HG03575 (cell line): ENCODE data around the gene ASIC2.

Experiments
- ATAC-seq: cut with Tn5 transposase; IDR thresholded peaks from one replicate; pipeline ENCODE4 v1.9.1; 2021; ENCODE audit not compliant: unreplicated experiment, insufficient number of reproducible peaks, low FRiP score; ENCODE audit errors: extremely low read depth

ASIC2 gene

DNA sequence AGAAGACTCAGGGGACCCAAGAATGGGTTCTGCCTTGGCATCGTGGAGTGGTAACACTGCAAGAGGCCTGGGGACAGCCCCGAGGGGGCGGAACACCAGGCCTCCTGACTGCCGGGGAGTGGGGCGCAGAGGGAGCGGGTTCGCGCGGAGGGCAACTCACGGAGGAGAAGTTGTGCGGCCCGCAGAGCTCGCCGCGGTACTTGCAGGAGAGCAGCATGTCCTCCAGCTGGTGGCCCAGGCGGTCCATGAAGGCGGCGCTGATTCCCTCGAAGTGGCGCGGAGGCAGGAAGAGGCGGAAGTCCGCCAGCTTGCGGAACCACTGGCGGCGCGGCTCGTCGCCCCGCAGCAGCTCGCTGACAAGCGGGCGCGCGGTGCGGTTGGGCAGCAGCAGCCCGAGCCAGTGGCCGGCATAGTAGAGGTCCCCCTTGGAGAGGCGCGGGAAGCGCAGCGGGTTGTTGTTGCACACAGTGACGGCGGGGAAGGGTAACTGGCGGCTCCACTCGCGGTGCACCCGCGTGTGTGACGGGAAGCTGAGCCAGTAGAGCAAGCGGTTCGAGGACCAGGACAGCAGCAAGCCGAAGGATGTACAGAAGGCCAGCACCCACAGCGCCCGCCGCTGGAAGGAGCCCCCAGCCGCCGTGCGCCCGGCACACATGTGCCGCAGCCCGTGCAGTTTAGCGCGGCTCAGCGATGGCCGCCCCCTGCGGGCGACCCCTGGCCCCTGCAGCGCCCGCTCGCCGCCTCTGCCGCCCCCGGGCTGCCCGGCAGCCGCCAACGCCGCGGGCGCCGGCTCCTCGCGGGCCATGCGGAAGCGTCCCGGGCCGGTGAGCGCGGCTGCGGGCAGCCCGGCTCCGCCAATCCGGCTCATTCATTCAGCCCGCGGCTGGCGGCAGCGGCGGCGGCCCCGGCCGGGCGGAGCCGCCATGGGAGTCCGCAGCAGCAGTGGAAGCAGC is 1.6 kb downstream of the ASIC2 start:
- no peak for ATAC-seq

DNA sequence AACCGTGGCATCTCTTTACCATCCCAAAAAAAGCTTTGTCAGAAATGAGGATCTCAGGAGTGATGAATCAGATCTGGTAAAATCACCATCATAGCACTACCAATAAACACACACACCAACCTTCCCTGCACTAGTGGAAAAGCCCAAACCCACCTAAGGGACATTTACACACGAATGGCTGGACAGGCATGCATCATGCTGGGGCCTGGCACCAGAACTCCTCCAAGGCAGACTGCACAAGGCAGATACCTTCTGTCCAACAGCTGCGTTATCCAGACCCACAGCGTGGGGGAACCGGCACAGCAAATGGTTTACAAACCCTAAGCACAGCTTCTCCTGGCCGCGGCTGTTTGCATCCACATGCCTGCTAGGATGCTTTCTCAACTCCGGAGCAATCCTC is 2.8 kb downstream of the ASIC2 start:
- ATAC-seq = no peak

DNA sequence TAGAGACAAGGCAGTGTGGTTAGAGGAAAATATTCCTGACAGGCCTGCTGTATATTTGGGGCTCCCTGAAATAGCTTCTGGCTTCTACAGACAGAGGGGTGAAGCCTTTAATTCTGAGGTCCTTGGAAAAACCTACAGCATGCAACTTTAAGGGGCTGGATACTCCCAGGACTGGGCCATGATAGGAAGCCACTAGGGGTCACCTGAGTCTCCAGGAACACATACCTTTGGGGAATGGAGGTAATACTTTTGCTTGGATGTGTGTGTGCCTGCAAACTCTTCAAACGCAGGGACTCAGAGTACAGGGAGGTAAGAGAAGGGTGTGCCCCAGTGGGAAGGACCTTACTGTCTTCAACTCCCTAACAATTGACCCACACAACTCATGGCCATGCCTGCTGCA is 4.1 kb downstream of the ASIC2 start:
- ATAC-seq = no peak

DNA sequence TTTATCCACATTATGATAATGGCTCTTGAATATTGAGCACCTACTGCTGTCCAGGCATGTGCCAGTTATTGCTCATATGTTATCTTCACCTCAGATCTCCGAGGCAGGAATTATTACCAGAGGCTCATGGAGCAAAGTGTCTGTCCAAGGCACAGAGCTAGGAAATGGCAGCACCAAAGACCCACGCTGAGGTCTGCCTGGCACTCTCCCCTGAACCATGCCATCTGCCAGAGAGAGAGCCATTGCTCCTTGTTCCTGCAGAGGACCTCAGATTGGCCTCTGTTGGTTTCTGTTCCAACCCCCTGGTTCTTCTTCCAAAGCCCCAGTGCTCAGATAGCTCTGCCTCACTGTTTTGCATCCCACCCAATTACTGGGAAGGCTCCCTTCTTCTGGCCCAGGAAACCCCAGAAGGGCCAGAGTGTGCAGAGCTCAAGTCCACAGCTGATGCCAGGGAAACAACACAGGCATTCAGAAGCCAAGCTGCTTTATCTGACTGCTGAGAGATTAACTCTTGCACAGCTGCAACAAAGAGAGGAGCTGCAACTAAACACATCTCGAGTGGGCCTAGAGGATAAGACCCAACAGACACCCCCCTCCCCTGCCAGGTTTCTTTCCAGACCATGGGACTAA is 5.9 kb downstream of the ASIC2 start:
- no peak for ATAC-seq

DNA sequence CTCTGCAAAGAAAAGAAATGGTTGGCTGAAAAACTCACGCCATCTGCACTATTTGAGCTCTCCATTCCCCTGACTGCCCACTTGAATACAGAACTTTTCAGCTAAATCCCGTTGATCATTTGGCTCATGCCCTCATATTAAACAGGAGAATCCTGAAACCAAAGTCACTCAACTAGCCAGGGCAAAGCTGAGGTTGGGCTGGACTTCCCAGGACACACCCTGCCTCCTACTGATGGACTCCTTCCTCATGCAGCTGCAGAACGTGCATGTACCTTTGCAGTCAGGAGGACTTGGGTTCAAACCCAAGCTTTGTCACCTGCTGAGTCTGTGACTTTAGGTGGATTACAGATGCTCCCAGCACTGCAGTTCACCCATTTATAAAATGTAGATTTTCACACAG is 7.7 kb downstream of the ASIC2 start:
- no peak for ATAC-seq

DNA sequence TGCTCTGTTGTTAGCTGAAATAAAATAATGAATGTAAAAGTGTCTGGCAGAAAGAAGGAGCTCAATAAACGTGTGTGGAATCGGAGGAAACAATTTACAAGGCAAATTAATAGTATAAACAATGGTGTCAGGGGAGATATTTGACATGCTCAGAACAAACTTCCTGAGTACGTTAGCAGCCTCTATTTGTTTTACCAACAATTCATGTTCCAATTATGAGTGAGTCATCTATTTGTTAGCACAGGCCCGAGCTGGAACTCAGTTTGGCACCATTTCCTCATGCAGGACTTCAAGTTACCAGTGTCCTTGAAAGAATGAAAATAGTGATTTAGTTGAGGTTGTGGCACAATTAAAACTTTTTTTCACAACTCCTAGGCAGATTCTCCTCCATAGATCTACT is 9.1 kb downstream of the ASIC2 start:
- ATAC-seq = no peak

DNA sequence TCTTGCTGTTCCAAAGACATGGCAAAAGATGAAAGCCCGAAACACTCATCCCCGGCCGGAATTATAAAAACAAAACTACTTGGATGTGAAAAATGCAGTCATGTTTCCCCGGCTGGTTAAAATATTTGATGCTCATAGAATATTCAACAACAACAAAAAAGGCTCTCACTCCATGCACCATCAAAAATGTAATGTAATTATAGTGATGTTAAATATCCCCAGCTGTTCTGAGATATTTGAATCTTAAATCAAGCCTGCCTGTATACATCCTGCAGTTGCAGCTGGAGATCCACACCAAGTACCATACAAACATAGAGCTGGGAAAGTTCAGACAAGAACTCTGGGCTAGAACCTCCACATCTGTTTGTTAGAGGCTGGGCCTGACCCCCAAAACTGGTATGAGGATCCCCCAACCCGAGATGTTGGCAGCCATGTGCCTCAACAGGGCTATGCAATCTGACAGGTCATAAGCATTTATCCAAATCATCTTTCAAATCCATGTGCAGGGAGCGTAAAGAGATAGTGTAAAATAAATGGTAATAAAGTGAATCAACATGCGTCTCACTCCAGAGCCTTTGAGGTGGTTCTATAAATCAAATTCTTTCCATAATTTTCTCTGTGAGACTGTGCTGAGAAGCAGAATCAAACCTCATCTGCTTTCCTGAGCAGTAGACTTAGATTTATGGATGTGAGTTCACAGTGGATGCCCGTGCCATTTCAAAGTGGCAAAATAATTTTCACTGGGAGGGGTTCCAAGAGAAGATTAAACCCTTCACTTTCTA is 12.7 kb downstream of the ASIC2 start:
- ATAC-seq = no peak

DNA sequence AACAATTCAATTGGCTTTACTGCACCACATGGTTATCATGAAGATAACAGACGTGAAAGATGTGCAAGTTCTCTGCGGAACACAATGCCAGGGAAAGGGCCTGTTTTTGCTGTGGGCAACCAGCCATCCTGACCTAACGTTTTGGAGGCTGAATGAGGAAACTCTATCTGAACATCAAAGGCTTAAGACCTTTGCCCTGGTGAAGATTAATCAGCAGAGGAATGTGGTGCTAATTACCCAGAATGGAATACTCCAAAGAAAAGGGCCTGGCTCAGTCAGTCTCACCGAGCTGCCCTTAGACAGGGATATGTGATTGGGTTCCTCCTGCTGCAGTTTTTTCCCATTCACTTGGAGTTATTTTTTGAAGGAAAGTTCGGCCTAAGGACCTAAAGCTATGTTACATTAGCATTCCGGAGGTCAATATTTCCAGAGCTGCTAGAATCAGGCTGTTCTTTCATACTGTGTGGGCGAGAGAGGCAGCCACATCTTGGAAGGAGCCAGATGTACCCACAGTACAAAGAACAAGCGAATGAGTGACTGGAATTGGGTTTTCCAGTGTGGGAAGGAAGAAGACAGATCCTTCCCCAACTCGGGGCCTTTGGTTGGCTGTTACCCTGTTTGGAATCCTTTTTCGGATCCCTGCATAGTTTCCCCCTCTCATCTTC is 15.5 kb downstream of the ASIC2 start:
- no peak for ATAC-seq

DNA sequence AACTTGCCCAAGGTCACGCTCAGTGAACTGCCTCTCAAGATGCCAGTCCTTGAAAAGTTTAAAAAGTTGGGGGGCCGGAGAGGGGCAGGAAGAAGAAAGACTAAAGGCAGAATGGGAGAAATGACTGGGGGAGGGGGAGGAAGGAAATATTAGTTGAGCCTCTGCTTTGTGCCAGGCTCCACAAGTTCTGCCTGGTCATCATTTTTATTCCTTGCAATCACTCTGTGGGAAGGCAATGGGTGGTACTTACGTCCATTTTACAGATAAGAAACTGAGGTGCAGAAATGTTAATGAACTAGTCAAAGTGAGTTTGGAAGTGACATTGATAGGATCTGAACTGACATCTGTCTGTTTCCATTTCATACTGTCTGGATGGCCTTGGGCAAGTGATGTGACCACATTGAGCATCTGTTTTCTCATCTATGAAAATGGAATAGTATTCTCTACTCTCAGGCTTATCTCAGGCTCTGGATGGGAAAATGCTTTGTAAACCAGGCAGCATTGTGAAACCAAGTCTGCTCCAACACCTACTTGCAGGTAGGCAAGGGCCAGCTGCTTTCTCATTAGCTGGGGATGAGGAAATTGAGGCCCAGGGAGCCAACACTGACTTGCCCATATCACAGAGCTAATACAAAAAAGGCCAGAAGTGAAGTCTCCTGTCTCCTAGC is 19.2 kb downstream of the ASIC2 start:
- ATAC-seq = no peak

DNA sequence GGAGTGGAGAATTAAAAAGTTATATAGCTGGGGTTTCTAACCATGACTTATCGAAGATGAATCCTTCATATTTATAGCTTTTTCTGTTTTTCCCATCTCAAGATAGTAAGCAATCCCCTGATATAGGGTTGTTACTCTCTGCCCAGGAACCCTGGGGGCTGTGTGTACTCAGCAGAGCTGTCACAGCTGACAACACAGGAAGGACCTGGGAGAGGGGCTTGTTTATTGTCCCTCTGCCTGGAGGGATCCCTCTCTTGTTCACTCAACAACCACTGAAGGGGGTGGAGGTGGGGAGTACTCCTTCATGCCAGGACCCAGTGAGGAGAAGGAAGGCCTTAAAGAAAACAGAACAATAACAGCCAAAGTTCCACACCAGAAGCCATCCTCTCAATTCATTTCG is 19.8 kb downstream of the ASIC2 start:
- no peak for ATAC-seq

DNA sequence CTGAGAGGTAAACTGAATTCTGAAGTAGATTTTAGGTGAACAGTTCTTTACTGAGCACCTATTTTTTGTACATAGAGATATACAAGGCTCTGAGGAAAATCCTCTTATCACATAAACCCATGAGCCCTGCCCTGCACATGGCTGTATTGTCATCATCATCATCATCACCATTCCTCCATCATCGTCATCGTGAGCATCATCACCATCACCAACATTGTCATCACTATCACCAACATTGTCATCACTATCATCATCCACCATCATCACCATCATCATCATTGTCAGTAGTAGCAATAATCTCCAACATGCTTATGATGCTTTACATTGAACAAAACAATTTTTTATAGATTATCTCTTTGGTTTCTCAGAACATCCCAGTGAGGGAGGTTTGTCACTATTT is 20.7 kb downstream of the ASIC2 start:
- ATAC-seq = no peak

DNA sequence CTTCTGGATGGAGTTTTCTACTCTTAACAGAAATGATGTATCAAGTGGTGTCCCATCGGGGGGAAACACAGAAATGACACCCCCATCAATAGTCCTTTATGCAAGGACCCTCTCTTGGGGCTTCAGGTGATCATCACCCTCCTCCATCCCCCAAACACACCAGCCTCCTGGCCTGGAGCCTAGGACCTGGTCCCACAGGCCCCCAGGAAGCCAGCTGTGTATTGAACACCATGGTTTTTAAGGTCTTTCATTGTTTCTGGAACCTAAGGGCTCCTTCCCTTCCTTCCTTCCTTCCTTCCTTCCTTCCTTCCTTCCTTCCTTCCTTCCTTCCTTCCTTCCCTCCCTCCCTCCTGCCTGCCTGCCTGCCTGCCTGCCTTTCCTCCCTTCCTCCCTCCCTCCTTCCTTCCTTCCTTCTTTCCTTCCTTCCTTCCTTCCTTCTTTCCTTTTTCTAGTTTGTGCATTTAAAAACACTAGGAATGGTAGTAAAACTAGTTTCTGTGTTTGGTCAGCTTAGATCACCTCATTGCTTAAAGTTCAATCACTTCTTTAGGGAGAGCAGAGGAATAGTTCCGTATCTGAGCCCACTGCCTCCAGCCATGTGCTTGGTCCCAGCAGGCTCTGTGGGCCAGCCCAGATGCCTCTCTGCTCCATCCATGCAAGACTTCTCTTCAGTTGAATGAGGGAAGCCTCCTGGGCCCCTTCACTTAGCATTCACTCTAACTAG is 23.6 kb downstream of the ASIC2 start:
- ATAC-seq = no peak

DNA sequence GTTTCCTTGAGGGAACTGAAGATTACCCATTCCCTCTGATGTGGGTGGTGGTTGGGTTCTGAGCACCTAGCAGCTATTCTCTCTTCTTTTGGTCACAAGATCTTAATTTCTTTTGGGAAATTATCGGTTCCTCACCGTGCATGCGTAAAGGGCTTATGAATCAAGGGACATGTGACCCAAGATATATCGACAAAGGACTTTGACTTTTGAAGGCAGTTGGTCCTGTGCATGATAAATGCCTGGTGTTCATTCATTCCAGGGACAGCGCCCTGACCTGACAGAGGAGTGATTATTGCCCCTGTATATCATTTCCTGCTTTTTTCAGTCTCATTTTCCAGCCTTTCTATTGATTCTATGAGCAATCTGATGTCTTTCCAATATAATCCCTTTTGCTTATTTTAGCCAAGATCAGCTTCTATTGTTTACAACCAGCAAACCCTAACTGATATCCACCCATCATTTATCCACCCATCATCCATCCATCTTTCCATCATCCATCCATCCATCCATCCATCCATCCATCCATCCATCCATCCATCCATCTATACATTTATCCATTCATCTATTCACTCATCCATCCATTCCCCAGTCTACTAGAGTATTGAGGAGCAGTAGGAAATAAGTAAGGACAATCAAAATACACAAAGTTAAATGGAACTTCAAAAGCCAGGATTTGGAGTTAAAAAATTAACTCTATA is 25.1 kb downstream of the ASIC2 start:
- no peak for ATAC-seq

DNA sequence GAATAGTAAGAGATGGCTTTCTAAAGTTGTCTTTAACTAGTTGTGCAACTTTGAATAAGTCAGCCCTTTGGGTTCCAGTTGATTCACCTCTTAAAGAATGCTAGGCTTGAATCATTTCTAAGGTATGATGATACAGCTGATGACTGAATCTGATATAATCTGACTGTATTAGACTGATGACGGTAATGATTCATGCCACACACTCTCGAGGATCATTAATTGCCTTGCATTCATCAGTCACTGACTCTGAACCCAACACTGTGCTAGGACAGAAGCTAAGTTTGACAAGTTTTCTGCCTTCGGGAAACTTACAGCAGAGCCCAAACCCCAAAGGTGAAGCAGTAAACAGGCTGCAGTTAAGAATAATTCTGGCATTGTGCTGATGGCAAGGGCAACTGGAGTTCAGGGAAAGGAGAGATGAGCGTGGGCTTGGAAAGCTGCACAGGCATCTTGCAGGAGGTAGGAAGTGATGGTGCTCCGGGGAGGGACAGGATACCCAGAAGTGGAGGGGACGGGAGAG is 25.8 kb downstream of the ASIC2 start:
- no peak for ATAC-seq

DNA sequence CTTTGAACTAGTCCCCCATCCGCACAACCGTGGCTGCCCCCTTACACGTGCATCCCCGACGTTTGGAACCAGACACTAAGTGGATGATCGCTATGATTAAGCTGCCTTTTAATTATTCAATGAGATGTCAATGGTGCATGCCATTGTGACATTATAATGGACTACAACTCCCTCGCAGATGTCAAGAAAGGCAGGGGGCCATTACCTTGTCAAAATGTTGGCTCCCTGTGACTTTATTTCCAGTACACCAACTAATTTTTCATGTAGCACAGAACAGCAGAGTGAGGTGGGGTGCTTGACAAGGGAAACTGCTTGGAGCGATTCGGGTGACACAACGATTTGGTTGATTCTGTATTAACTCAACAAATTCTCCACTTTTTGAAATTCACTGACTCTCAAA is 26.5 kb downstream of the ASIC2 start:
- no peak for ATAC-seq

DNA sequence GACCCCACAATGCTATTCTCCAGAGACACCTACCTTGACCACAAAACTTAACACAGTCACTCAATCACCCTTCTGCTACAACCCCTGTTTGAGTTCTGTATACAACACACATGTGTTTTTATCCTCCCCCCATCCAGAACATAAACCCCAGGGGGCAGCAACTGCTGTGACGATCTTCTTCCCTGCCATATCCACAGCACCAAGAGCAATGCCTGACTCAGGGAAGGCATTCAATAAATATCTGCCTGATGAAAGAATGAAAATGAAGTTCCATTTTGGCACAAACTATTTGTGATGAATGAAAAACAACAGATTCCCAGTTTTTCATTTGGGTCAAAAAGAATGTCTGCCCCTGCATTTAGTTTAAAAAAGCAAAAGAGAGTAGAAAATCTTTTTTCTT is 27.0 kb downstream of the ASIC2 start:
- no peak for ATAC-seq

DNA sequence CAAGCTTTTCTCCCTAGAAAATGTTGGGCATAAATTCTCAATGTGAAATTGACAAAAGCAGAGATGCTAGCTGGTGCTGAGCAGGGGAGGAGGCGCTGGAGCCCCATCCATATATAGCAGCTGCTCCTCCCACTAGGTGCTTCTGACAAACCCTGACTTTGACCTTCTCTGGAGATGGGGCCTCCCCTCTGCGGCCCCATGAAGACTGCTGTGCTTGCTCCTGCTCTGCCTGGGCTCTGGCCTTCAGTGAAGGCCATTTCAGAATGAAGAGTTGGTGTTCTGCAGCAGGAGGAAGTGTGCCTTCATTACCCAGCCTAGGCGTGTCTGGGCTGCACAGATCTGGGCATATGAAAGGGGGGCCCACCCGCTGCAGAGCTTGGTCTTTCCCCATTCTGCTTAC is 29.7 kb downstream of the ASIC2 start:
- ATAC-seq = no peak
